ENCODE data around the gene ALDH4A1. TPM values are rescaled to one million over a fixed set of nuclear protein-coding genes. Genes with fewer than 3 reads are reported as not detected.

ALDH4A1 gene, protein sequence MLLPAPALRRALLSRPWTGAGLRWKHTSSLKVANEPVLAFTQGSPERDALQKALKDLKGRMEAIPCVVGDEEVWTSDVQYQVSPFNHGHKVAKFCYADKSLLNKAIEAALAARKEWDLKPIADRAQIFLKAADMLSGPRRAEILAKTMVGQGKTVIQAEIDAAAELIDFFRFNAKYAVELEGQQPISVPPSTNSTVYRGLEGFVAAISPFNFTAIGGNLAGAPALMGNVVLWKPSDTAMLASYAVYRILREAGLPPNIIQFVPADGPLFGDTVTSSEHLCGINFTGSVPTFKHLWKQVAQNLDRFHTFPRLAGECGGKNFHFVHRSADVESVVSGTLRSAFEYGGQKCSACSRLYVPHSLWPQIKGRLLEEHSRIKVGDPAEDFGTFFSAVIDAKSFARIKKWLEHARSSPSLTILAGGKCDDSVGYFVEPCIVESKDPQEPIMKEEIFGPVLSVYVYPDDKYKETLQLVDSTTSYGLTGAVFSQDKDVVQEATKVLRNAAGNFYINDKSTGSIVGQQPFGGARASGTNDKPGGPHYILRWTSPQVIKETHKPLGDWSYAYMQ
- 5.7 TPM for total RNA-seq
- 10 to 100 TPM; 10.5 to 17.0 (median 13.5) TPM for polyA plus RNA-seq (ENCODE audit: insufficient read depth in 1 of 8, insufficient read length in 8 of 8, low replicate concordance in 1 of 8)
- long read RNA-seq, donor 1: 0 reads
- long read RNA-seq, donor 2: 0 reads
- long read RNA-seq, donor 3, partial matches to known transcripts: 26 of 28 reads
- long read RNA-seq, donor 3, other reads (novel, unspliced or antisense): 0 of 28 reads
- long read RNA-seq, donor 4, partial matches to known transcripts: 6 of 9 reads
- long read RNA-seq, donor 4, other reads (novel, unspliced or antisense): 0 of 9 reads
- long read RNA-seq, donor 5, partial matches to known transcripts: 0 of 3 reads
- long read RNA-seq, donor 5, other reads (novel, unspliced or antisense): 0 of 3 reads
- long read RNA-seq, donor 6, transcript ALDH4A1-202 (15 exons, 3,363 nt): major isoform, 5 of 5 reads
- long read RNA-seq, donor 6, partial matches to known transcripts: 0 of 5 reads
- long read RNA-seq, donor 6, other reads (novel, unspliced or antisense): 0 of 5 reads
- long read RNA-seq, donor 7: 0 reads
- long read RNA-seq, donor 8: 0 reads
- long read RNA-seq, donor 9, partial matches to known transcripts: 0 of 2 reads
- long read RNA-seq, donor 9, other reads (novel, unspliced or antisense): 0 of 2 reads
- long read RNA-seq, donor 10, partial matches to known transcripts: 22 of 23 reads
- long read RNA-seq, donor 10, other reads (novel, unspliced or antisense): 0 of 23 reads
- long read RNA-seq, donor 11, partial matches to known transcripts: 0 of 1 reads
- long read RNA-seq, donor 11, other reads (novel, unspliced or antisense): 0 of 1 reads

DNA sequence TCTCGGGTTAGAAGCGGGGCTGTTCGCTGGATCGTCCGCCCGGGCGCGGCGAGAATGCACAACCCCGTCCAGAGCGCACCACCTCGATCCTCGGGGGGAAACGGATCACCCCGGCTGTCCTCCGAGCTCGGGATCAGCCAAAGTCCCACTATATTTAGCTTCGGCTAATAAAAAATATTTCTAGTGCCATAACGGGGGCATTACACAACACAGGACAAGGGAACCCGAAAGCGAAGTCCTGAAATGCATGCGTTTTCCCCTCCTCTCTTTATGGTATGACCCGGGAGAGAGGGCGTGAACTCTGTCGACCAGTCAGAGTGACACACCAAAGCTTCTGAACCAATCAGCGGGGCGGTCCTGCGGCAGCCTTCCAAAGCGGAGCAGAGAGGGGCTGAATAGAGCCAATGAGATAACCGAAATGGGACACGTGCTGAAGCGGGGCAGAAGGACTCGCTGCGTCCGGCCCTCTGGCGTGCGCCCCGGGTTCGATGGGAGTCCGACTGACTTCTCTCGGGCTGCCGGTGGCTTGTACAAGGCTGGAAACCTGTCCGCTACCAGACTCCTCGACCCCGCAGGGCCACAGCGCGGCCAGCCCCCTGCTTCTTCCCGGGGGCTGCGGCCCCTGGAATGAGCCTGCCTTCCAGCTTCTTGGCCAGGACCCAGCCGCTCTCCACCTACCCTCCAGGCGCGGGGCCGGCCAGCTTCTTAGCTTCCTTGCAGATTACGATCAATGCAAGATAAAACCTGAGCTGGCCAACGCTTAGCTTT, at the start of gene ALDH4A1:
Gene ALDH4A1, minus strand, starts transcription at position 33 of the 768 bp plus-strand sequence. Its CDS starts 32 bp downstream, at position 1.
- no peaks in the 10 kb centered on the region for H3K9me3 ChIP-seq (replicated peaks; ENCODE audit: control insufficient read depth, low read depth, low read length)
- H3K27ac ChIP-seq (ENCODE audit: low read length): peak within 1 kb of the TSS; percentile 93
- peaks cover 35% of the 10 kb centered on the region for H3K4me1 ChIP-seq (ENCODE audit: control insufficient read depth, insufficient read depth, low read length)
- H3K27me3 ChIP-seq (ENCODE audit: control insufficient read depth, insufficient read depth, low read length): no peaks in the 10 kb centered on the region
- DNase-seq: peak; percentile 100
- H3K4me3 ChIP-seq (ENCODE audit: low read length): peak within 1 kb of the TSS; percentile 68
- under 1% methylated on average over 37 of the region's 55 CpGs for WGBS (ENCODE audit: insufficient coverage)
- peaks cover under 1% of the 10 kb centered on the region for H3K36me3 ChIP-seq (ENCODE audit: control insufficient read depth, insufficient read depth, low read length)

DNA sequence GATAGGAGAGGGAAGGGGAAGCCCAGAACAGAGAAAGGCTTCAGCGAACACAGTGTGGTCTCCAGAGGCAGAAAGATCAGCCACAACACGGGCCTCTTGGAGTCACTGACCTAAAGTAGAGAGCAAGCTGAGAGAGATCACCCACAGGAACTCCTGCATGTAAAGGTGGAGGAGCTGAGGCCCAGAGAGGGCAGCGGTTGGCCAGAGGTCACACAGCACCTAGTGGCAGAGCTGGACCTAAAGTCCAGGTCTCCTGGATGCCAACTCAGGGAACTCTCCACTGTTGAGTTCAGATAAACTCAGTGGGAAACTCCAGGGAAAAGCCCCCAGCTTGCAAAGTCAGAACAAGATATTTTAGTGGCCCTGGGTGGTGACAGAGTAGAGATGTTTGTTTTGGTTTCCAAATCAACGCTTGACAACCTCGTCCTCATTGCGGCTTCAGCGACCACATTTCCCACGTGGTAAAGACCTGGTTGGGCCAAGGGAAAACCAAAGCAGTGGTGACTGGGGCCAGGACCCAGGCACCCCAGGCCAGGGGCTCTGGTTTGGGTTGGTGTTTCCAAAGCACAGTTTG, 49.5 kb upstream of the ALDH4A1 start:
- peak; percentile 29 for DNase-seq
- Histone ChIP-seq H3K4me3 (ENCODE audit: low read length) (no peak overlapping the region), H3K27ac (ENCODE audit: low read length) (peak overlapping the region; percentile 97), H3K4me1 (ENCODE audit: control insufficient read depth, insufficient read depth, low read length) (peaks cover 72% of the 10 kb centered on the region), H3K27me3 (ENCODE audit: control insufficient read depth, insufficient read depth, low read length) (peaks cover 4% of the 10 kb centered on the region), H3K9me3 (replicated peaks; ENCODE audit: control insufficient read depth, low read depth, low read length) (no peaks in the 10 kb centered on the region), H3K36me3 (ENCODE audit: control insufficient read depth, insufficient read depth, low read length) (peaks cover 5% of the 10 kb centered on the region)
- WGBS (ENCODE audit: insufficient coverage): 75% methylated on average over 8 of the region's 8 CpGs

DNA sequence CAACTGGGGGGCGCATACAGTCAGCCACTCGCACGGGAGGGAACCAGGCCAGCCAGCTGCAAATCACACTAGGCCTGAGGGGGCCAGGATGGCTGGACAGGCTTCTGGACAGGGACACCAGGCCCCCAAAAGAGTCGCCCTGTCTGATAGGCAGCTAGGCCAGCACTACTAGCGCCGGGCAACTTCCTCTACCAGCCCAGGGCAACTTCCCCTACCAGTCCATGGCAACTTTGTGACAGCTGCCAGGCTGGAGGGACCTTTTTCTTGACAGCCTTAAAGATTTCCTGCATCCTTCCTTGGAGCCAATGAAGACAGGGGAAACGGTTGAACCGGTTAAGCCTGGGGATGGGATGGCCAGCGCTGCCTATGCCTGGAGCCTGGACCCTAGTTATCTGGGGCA, 49.1 kb upstream of the ALDH4A1 start:
- 72% methylated on average over 9 of the region's 9 CpGs for WGBS (ENCODE audit: insufficient coverage)
- H3K36me3 ChIP-seq (ENCODE audit: control insufficient read depth, insufficient read depth, low read length): peaks cover 5% of the 10 kb centered on the region
- no peak overlapping the region for H3K4me3 ChIP-seq (ENCODE audit: low read length)
- H3K4me1 ChIP-seq (ENCODE audit: control insufficient read depth, insufficient read depth, low read length): peaks cover 73% of the 10 kb centered on the region
- peak overlapping the region; percentile 97 for H3K27ac ChIP-seq (ENCODE audit: low read length)
- H3K27me3 ChIP-seq (ENCODE audit: control insufficient read depth, insufficient read depth, low read length): peaks cover 4% of the 10 kb centered on the region
- no peaks in the 10 kb centered on the region for H3K9me3 ChIP-seq (replicated peaks; ENCODE audit: control insufficient read depth, low read depth, low read length)
- DNase-seq: peak; percentile 25

DNA sequence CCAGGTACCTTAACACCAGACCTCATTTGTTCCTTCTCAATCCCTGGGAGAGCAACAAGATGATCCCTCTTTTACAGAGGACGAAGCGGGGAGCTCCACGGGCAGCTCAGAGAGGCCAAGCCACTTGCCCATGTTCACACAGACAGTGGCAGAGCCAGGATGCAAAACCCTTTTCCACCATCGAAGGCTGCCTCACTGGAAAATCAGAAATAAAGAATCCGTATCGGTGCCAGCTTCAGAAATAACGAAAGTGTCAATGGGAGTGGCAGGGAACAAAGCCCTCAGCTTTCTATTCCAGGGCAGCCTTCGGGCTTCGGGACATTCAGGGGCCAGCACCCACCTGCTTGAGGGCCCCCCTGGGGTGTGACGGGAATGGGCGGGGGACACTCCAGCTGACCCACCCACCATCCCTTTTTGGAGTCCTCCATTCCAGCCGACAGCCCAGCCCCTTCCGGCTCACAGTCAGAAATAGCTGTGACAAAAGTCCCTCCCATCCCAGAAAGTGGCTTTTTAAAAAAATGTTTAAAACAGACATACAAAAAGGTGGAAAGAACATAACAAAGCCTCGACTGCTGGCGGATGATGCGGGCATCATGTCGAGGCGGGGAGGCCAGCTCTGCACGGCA, 48.2 kb upstream of the ALDH4A1 start:
- Histone ChIP-seq H3K36me3 (ENCODE audit: control insufficient read depth, insufficient read depth, low read length) (peaks cover 5% of the 10 kb centered on the region), H3K27ac (ENCODE audit: low read length) (peak overlapping the region; percentile 97), H3K4me3 (ENCODE audit: low read length) (peak overlapping the region; percentile 24), H3K4me1 (ENCODE audit: control insufficient read depth, insufficient read depth, low read length) (peaks cover 79% of the 10 kb centered on the region), H3K27me3 (ENCODE audit: control insufficient read depth, insufficient read depth, low read length) (peaks cover 4% of the 10 kb centered on the region), H3K9me3 (replicated peaks; ENCODE audit: control insufficient read depth, low read depth, low read length) (no peaks in the 10 kb centered on the region)
- WGBS (ENCODE audit: insufficient coverage): 30% methylated on average over 16 of the region's 19 CpGs
- DNase-seq: peak; percentile 85

DNA sequence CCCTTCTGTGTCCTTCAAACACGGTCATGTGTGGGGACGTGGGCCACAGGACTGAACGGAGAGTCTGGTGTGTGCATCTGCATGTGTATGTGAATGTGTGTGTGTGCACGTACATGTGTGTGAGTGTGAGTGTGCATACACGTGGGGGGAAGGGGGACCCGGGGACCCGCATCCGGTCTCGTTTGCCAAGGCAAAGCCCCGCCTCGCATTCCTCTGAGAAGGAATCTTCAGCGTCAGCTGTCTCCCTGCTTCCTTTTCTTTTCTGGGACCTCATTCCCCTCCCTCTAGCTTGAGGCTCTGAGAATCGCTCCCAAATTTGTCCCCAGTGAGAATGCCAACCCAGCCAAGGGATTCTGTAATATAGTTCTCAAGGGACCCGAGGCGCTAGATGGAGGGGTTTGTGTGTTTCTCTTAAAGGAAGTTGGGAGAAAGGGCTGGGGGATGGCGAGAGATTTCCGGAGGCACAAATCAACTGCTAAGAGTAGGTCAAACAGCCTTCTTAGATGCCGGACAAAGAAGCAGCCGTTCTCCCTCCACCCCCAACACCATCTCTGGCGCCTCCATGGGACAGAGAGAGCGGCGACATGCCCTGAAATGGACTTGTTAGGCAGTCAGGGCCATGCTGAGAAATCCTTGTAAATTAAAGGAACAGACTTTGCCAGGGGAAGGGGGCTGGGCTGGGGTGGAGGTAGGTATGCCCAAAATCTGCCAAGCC, 47.5 kb upstream of the ALDH4A1 start:
- H3K27me3 ChIP-seq (ENCODE audit: control insufficient read depth, insufficient read depth, low read length): peaks cover 4% of the 10 kb centered on the region
- peak; percentile 85 for DNase-seq
- H3K9me3 ChIP-seq (replicated peaks; ENCODE audit: control insufficient read depth, low read depth, low read length): no peaks in the 10 kb centered on the region
- WGBS (ENCODE audit: insufficient coverage): 2% methylated on average over 6 of the region's 22 CpGs
- peak overlapping the region; percentile 24 for H3K4me3 ChIP-seq (ENCODE audit: low read length)
- peak overlapping the region; percentile 97 for H3K27ac ChIP-seq (ENCODE audit: low read length)
- peaks cover 79% of the 10 kb centered on the region for H3K4me1 ChIP-seq (ENCODE audit: control insufficient read depth, insufficient read depth, low read length)
- peaks cover 5% of the 10 kb centered on the region for H3K36me3 ChIP-seq (ENCODE audit: control insufficient read depth, insufficient read depth, low read length)

DNA sequence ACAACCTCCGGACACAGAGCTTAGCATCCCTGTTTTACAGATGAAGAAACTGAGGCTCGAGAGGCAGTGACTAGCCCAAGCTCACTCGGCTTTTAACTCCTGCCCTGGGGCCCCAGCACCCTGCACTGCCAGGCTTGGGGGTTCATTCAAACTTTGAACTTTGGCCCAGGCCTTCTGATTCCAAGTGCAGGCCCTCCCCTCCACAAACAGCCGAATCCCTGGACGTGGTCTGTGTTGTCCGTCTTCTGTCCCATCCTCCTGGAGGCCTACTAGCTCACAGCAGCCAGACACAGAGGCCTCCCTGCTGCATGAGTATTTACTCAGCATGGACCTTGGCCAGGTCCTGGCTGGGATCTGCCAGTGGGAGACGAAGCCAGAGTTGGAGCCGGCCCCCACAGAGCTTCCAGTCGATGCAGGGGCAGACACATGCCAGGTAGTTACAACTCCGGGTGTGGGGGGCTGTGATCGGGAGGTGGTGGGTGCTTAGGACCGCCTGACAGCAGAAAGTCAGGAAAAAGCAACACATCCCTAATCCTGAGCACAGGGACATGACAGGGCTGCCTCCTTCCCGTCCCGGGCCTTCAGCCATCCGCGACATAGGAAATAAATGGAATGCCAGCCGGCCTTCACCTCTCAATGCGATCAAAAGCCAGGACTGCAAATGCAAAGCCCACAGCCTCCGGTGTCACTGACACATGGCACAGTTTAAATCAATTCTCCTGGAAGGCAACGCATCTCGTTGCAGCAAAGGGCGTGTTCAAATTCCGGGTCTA, 46.7 kb upstream of the ALDH4A1 start:
- H3K4me1 ChIP-seq (ENCODE audit: control insufficient read depth, insufficient read depth, low read length): peaks cover 78% of the 10 kb centered on the region
- no peaks in the 10 kb centered on the region for H3K27me3 ChIP-seq (ENCODE audit: control insufficient read depth, insufficient read depth, low read length)
- peak overlapping the region; percentile 15 for H3K4me3 ChIP-seq (ENCODE audit: low read length)
- 21% methylated on average over 18 of the region's 23 CpGs for WGBS (ENCODE audit: insufficient coverage)
- peak; percentile 85 for DNase-seq
- peak overlapping the region; percentile 97 for H3K27ac ChIP-seq (ENCODE audit: low read length)
- peaks cover 5% of the 10 kb centered on the region for H3K36me3 ChIP-seq (ENCODE audit: control insufficient read depth, insufficient read depth, low read length)
- H3K9me3 ChIP-seq (replicated peaks; ENCODE audit: control insufficient read depth, low read depth, low read length): no peaks in the 10 kb centered on the region

DNA sequence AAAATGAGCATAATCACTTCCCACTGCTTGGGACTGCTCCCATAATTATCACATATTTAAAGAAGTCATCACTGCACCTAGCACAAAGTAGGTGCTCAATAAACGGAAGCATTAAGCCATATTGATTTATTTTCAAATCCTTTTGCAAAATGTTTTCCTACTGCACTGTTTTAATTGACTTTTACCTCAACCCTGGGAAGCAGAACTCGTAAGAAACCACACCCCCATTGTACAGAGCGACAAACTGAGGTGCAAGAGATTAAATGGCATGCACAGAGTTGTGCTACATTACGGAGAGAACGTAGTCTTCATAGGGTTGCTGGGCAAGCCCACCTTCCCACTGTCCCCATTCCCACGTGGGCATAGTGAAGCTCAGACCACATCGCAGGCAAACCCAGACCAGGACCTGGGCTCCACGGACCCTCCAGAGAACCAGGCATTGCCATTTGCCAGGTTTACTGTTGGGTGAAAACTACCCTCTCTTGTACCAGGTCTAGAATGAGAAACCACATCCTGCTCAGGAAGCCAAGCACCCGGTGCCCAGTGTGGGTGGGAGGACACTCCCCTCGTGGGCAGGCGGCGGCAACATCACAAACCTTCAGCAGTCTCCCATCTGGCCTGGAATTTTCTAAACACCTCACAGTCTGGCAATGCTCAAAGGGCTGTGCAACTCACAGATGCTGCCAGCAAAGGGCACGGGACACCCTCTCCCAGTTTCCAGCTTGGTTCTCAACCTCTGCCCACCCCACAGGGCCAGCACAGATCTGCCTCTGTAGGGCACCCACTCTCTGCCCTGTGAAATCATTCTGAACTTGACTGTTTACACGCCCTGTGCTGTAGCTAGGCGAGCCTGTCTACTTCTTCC, 45.9 kb upstream of the ALDH4A1 start:
- no peak overlapping the region for H3K4me3 ChIP-seq (ENCODE audit: low read length)
- DNase-seq: peak; percentile 31
- no peaks in the 10 kb centered on the region for H3K27me3 ChIP-seq (ENCODE audit: control insufficient read depth, insufficient read depth, low read length)
- 60% methylated on average over 11 of the region's 15 CpGs for WGBS (ENCODE audit: insufficient coverage)
- peak overlapping the region; percentile 97 for H3K27ac ChIP-seq (ENCODE audit: low read length)
- no peaks in the 10 kb centered on the region for H3K9me3 ChIP-seq (replicated peaks; ENCODE audit: control insufficient read depth, low read depth, low read length)
- peaks cover 5% of the 10 kb centered on the region for H3K36me3 ChIP-seq (ENCODE audit: control insufficient read depth, insufficient read depth, low read length)
- H3K4me1 ChIP-seq (ENCODE audit: control insufficient read depth, insufficient read depth, low read length): peaks cover 73% of the 10 kb centered on the region
